Activated CD8-positive, alpha-beta memory T cell treated with anti-CD3 and anti-CD28 coated beads, Interleukin-2, amount 50 U/mL, for 1 hour (primary cell): Measurements from ENCODE around the gene ADAM10.

Experiments used
- DNase-seq: peaks from one replicate; pipeline ENCODE4 v3.0.0-alpha.2; 2020; ENCODE audit errors: extremely low read depth

Gene ADAM10

DNA sequence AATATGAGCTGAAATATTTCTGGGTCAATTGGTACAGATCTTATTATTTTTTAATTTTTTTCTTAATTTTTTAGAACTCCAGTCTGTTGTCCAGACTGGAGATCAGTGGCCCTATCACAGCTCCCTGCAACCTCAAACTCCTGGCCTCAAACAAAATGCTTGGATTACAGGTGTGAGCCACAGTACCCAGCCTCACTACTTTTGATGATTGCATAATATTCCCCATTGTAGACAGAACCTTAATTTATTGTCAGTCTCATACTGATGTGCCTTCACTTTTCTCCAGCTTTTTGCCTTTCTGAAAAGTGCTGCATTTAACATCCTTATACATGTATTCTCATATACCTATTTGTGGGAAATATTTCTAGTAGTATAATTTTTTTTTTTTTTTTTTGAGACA lies 172.8 kb downstream of the ADAM10 start:
- DNase-seq = no peak

GRCh38 chr15:58575045-58575786 lies 174.3 kb downstream of the ADAM10 start:
- no peak for DNase-seq

DNA sequence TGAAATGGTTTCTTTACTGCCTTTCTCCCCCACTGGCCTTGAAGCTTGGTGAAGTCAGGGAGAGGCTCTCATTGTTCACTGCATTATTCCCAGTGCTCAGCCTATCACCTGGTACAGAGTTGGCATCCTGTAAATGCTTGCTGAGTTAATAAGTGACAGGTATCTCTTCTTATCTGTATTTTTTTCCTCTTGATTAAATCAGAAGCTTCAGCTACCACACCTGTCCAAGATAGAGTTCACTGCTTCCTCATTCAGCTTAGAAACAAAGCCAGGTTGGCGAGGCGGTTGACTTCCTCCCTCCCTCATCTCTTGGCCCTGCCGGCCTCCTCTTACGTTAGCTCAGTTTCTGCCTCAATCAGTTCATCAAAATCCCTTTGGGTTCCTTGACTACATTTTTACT lies 174.9 kb downstream of the ADAM10 start:
- DNase-seq = no peak

GRCh38 chr15:58573270-58573669 lies 176.2 kb downstream of the ADAM10 start:
- no peak for DNase-seq

DNA sequence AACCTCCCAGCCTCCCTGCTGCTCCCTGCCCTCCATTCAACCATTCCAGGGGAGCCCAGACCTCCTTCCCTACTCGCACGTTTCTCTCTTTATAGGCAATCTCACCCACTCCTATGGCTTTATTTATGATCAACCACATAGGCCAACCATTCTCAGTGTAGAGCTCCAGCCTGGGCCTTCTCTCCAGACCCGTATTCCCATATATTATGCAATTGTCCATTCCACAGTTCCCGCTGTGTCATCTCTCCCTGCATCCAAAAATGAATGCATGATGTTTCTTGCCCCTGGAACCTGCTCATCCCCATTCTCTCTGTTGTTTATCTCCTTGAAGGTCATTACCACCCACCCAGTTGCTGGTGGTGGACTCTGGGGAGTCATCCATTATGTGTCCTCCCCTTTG lies 177.0 kb downstream of the ADAM10 start:
- no peak for DNase-seq

GRCh38 chr15:58571491-58571890 lies 178.0 kb downstream of the ADAM10 start:
- no peak for DNase-seq

GRCh38 chr15:58569455-58569854 lies 180.1 kb downstream of the ADAM10 start:
- no peak for DNase-seq

GRCh38 chr15:58568157-58568571 lies 181.3 kb downstream of the ADAM10 start:
- DNase-seq = no peak

GRCh38 chr15:58566029-58566428 lies 183.5 kb downstream of the ADAM10 start:
- DNase-seq = no peak

DNA sequence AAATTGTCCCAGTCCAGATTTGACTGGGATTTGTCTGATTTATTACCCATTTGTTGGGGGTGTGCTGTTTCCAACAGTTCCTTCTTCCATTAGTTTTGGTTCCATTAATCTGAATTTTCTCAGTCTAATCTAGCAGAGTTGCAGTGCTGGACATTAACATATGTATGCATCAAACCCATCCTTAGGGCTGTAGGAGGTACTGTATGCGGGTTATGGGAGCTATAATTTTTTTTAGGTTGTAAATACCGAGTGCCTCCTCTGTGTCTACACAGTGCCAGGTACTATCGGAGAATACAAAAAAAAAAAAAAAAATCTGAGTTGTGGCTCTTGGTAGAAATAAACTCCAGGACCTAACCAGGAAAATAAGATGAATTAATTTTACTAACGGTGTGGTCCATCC lies 183.9 kb downstream of the ADAM10 start:
- no peak for DNase-seq

DNA sequence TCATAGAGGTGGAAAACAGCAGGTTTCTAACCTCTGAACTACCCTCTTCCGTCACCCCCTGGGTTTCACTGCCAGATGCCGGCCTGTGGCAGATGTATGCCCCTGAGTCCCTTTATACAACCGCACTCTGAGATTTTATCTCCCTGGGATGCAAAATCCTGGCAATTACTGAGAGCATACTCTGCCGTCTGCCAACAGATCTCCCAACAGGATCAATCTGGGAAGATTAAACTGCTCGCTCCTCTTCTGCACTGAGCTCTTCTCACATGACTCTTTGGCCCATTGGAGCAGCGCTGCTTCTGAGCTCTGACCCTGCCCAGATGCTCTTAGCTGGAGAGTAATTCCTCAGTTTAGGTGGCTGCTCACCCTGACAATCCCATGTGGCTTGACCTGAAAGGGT lies 184.5 kb downstream of the ADAM10 start:
- no peak for DNase-seq

- no peak for DNase-seq
These were observed 187.4 kb downstream of the ADAM10 start for GRCh38 chr15:58562135-58562534.

- no peak for DNase-seq
These were observed 188.2 kb downstream of the ADAM10 start for GRCh38 chr15:58561321-58561720.

DNA sequence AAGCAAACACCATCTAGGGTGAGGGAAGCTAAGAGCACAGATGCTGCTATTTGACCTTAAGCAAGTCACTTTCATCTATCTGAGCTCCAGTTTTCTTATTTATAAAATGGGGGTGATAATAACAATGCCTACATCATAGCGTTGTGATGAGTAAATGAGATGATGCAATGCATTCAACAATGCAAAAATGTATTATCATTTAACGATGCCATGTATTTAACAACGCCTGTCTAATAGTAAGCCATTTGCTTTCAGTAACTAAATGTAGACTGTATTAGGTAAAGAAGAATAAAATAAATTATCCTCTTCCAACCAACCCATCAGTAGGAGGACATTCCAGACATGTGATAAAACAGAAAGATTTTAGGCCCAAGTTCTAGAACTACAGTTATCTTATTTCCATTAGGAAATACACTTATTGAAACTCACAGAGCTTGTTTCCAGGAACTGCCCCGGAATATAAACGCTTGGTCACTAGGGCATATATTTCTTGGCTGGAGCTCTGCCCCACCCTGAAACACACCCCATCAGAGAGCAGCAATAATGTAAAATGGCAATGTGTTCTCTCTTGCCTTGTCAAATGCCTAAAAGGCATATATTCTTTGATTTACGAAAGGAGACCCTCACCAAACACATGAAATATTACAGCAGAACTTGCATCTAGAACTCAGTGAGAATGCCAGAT lies 189.5 kb downstream of the ADAM10 start:
- no peak for DNase-seq

GRCh38 chr15:58558777-58559176 lies 190.7 kb downstream of the ADAM10 start:
- no peak for DNase-seq

DNA sequence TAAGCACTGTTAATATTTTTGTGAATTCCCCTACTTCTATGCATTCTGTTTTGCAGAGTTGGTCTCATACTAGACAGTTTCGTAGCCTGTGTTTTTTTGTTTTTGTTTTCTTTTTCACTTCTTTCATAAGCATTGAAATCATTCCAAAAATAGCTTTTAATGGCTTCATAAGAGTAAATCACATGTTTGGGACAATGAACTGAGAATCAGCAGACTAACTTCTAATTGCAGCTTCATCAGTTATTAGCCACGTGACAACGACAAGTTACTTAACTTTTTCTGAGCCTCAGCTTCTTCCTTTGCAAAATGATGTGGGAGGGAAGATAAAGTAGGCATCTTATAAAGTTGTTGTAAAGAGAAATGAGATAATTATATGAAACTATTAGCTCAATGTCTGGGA lies 193.0 kb downstream of the ADAM10 start:
- DNase-seq = no peak

- DNase-seq = no peak
These were observed 193.5 kb downstream of the ADAM10 start for GRCh38 chr15:58556028-58556361.

DNA sequence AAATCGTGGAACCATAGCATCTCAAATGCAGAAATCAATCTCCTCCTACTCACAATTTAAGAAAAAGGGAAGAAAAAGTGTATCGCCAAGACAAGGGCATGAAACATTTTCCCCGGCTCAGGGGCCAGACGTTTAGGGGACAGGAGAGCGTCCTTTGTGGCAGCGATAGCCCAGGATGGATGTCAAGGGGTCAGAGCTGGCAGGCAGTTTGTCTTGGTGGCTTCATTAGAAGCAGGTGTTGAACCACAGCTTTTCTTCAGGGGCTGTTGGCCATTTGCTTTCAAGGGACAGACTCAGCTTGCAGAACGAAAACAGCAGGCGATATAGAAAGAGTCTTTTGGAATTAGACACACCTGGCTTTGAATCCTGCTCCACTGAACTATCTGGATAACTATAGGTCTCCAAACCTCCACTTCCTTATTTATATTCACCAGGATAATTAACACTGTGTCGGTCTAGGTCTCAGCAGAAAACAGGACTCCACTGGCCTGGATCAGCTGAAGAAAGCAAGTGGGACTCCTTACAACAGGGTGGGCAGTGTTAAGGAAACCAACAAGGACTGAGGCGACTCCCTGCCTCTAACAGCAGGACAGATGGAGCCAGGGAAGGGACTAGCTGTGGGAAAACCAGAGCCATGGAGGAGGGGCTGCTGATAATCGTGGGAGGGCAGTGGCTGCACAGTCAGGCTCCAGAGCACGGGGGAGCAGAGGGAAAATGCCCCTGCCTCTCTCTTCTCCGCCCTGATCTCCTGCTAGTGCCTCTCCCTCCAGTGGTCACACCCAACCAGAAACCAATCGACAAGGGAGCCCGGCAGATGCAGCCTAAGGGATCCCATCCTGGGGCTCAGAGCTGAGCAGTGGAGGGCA lies 194.1 kb downstream of the ADAM10 start:
- DNase-seq = no peak

GRCh38 chr15:58554758-58555157 lies 194.7 kb downstream of the ADAM10 start:
- no peak for DNase-seq

GRCh38 chr15:58553365-58553918 lies 196.1 kb downstream of the ADAM10 start:
- no peak for DNase-seq

DNA sequence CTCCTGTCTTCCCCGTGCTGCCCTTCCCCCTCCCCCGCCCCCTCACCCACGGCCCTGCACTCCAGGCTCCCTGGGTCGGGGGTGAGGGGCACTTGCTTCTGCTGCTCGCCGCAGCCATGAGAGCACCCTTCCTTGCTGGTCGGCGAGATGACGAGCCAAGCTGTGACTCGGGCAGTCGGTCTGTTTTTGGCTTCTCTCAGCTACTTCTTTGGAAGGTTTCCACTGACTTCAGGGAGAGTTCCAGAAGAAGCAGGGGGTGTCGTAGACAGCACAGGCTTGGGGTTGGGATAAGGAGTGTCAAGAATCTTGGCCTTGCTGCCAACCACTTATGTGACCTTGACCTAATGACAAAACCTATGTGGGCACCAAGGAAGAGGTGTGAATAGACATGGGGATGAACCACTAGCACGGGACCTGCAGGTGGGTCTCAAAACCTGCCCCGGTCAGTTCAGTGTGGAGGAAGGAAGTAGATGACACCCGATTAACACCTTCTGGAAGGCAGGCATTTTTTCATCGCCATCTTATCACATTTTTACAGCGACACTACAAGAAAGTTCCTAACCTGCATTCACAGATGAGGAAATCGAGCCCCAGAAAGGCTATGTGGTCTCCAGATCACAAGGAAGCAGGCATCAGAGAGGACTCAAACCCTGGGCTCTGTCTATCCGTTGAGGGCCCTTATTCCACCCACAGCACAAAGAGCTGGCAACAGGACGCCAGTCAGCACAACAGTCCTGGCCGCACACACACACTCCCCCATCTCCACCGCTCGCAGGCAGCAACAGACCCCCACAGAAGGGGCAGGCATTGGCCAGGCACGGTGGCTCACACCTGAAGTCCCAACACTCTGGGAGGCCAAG lies 196.8 kb downstream of the ADAM10 start:
- DNase-seq = no peak
